Measurements from ENCODE around the gene MDC1. TPM values are rescaled to one million over a fixed set of nuclear protein-coding genes. Genes with fewer than 3 reads are reported as not detected.
A peak's percentile ranks its signal among the peaks of the same experiment; 100 is the strongest.

Gene MDC1
- polyA plus RNA-seq, 3 donors: 45.4 to 55.6 (median 53.0) TPM

- DNase-seq: no peak
Observed at GRCh38 chr6:30709101-30709868, 7.8 kb downstream of the MDC1 start.

GRCh38 chr6:30707281-30707850 lies 9.7 kb downstream of the MDC1 start:
- DNase-seq: no peak

- no peak for DNase-seq
Observed at GRCh38 chr6:30705620-30706019, 11.5 kb downstream of the MDC1 start.

GRCh38 chr6:30703821-30704220 lies 13.3 kb downstream of the MDC1 start:
- DNase-seq: no peak

- DNase-seq: no peak
Observed at GRCh38 chr6:30703011-30703410, 14.1 kb downstream of the MDC1 start.

GRCh38 chr6:30700340-30700739 lies 16.7 kb downstream of the MDC1 start:
- no peak for DNase-seq

GRCh38 chr6:30696432-30696831 lies 20.6 kb downstream of the MDC1 start:
- DNase-seq: no peak

- DNase-seq: no peak
Observed at GRCh38 chr6:30691208-30691847, 25.8 kb downstream of the MDC1 start.

- peak; percentile 88 for DNase-seq
Observed at GRCh38 chr6:30690403-30691207, 26.5 kb downstream of the MDC1 start, which contains the start of gene NRM. NRM (minus strand) TSS chr6:30690984; CDS start chr6:30690974, 10 bp downstream.

- DNase-seq: no peak
Observed at GRCh38 chr6:30689985-30690384, 27.1 kb downstream of the MDC1 start.

GRCh38 chr6:30689022-30689865 lies 27.8 kb downstream of the MDC1 start:
- DNase-seq: no peak

- no peak for DNase-seq
Observed at GRCh38 chr6:30688569-30688968, 28.5 kb downstream of the MDC1 start.

GRCh38 chr6:30687659-30688431 lies 29.2 kb downstream of the MDC1 start:
- peak; percentile 33 for DNase-seq

- DNase-seq: peak; percentile 91
Observed at GRCh38 chr6:30686908-30687658, 30.0 kb downstream of the MDC1 start.

GRCh38 chr6:30686009-30686907 lies 30.8 kb downstream of the MDC1 start, which contains the start of gene PPP1R18:
PPP1R18 (minus strand) TSS chr6:30686645; CDS start chr6:30686018, 627 bp downstream.
- peak; percentile 60 for DNase-seq

GRCh38 chr6:30685157-30686008 lies 31.7 kb downstream of the MDC1 start:
- no peak for DNase-seq

- DNase-seq: no peak
Observed at GRCh38 chr6:30684386-30685156, 32.5 kb downstream of the MDC1 start.

Measured in renal pelvis (tissue), 4 donors.